ENCODE measurements around the gene SPTAN1. TPM values are rescaled to one million over a fixed set of nuclear protein-coding genes. Genes with fewer than 3 reads are reported as not detected.

The SPTAN1 gene
- total RNA-seq, 1 experiment from 2014 or later = 408 TPM

DNA sequence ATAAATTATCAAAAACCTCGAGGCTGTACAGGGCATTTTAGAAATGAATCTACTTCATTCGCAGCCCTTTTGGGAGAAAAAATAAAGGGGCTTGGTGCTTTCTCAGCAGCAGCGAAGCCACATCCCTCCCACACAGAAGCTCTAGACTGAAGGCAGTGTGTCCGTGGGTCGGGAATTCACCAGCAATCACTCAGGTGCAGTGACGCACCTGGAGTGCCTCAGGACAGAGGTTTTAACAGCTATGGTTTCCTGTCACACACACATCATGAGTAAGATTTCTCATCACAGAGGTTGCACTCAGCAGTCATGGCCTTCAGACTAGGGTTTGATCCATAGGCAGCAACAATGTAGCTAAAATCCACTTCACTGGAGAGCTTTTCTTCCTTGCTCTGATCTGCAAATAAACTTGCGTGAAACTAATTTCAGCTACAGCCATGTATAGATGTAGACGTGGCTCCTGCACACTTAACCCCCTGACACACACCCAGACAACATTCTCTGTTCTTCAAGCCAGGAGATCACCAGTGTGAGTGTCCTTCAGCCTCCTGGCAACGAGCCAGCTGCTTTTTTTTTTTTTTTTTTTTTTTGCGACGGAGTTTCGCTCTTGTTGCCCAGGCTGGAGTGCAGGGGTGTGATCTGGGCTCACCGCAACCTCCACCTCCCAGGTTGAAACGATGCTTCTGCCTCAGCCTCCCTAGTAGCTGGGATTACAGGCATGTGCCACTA is 69.5 kb downstream of the SPTAN1 start:
- DNase-seq = no peak
- H3K27me3 Mint-ChIP-seq (ENCODE audit: insufficient read depth, unreplicated experiment) = no peaks in the 10 kb centered on the region
- CTCF ChIA-PET = interaction anchor here (0.6 to 1.7 kb wide), 3 partner anchors 14 to 62 kb away, joined by 3 to 6 read pairs (median 3); no protein-coding TSS in a partner anchor
- no peak overlapping the region for H3K4me3 Mint-ChIP-seq (ENCODE audit: unreplicated experiment)
- BruUV-seq (replicated peaks) = no TSS peak
- no peaks in the 10 kb centered on the region for H3K4me1 Mint-ChIP-seq (ENCODE audit: low read depth, unreplicated experiment)
- peaks cover 97% of the 10 kb centered on the region for H3K36me3 Mint-ChIP-seq (ENCODE audit: insufficient read depth, unreplicated experiment)
- TF ChIP-seq CTCF (IDR thresholded peaks at IDR 0.05; ENCODE audit: insufficient read depth in 1 of 2, low read depth in 1 of 2, low read length in 1 of 2, severe bottlenecking in 1 of 2, unreplicated experiment in 1 of 2) = no peak
- intact Hi-C loops (cut with micrococcal nuclease; ENCODE audit: unreplicated experiment) = no loop called here
- Histone ChIP-seq H3K27me3 (replicated peaks; ENCODE audit: control insufficient read depth, insufficient read depth, low read length) (no peaks in the 10 kb centered on the region), H3K4me1 (no peaks in the 10 kb centered on the region), H3K4me3 (ENCODE audit: low read depth, low read length) (no peak overlapping the region), H3K9me3 (no peaks in the 10 kb centered on the region), H3K36me3 (ENCODE audit: control insufficient read depth, insufficient read depth, low read length) (peaks cover 14% of the 10 kb centered on the region)
- no peaks in the 10 kb centered on the region for H3K9me3 Mint-ChIP-seq (ENCODE audit: unreplicated experiment)
- POLR2A ChIA-PET = no interaction called here
- no peak overlapping the region for H3K27ac Mint-ChIP-seq (ENCODE audit: unreplicated experiment)

DNA sequence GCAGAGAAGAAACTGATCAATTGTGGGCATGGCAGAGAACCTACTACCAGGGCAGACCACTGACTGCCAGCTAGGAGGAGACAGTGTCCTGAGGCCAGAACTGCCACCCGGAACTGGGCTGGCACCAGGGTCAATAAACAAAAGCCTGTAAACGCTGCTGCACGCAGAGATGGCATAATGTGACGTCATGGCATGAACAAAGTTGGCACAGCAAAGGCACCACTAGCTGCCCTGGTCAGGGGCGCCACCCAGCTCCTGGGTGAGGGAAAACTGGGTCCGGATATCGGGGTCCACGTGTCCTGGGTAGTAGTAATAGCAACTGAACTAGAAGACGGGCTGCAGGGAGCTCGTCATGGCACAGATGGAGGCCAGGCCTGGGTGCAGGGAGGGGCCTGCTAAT is 72.2 kb downstream of the SPTAN1 start:
- Histone ChIP-seq H3K36me3 (ENCODE audit: control insufficient read depth, insufficient read depth, low read length) (peaks cover 8% of the 10 kb centered on the region), H3K9me3 (no peaks in the 10 kb centered on the region), H3K27me3 (replicated peaks; ENCODE audit: control insufficient read depth, insufficient read depth, low read length) (no peaks in the 10 kb centered on the region), H3K4me1 (no peaks in the 10 kb centered on the region), H3K4me3 (ENCODE audit: low read depth, low read length) (no peak overlapping the region)
- H3K9me3 Mint-ChIP-seq (ENCODE audit: unreplicated experiment) = no peaks in the 10 kb centered on the region
- H3K4me3 Mint-ChIP-seq (ENCODE audit: unreplicated experiment) = no peak overlapping the region
- H3K36me3 Mint-ChIP-seq (ENCODE audit: insufficient read depth, unreplicated experiment) = peaks cover 97% of the 10 kb centered on the region
- POLR2A ChIA-PET = no interaction called here
- peaks cover 13% of the 10 kb centered on the region for H3K4me1 Mint-ChIP-seq (ENCODE audit: low read depth, unreplicated experiment)
- intact Hi-C loops (cut with micrococcal nuclease; ENCODE audit: unreplicated experiment) = no loop called here
- no peaks in the 10 kb centered on the region for H3K27me3 Mint-ChIP-seq (ENCODE audit: insufficient read depth, unreplicated experiment)
- no peak for DNase-seq
- CTCF ChIA-PET = no interaction called here
- no peak overlapping the region for H3K27ac Mint-ChIP-seq (ENCODE audit: unreplicated experiment)
- BruUV-seq (replicated peaks) = no TSS peak
- no peak for TF ChIP-seq CTCF (IDR thresholded peaks at IDR 0.05; ENCODE audit: insufficient read depth in 1 of 2, low read depth in 1 of 2, low read length in 1 of 2, severe bottlenecking in 1 of 2, unreplicated experiment in 1 of 2)

- Histone ChIP-seq H3K36me3 (ENCODE audit: control insufficient read depth, insufficient read depth, low read length) (peaks cover 14% of the 10 kb centered on the region), H3K9me3 (no peaks in the 10 kb centered on the region), H3K4me3 (ENCODE audit: low read depth, low read length) (no peak overlapping the region), H3K27me3 (replicated peaks; ENCODE audit: control insufficient read depth, insufficient read depth, low read length) (no peaks in the 10 kb centered on the region), H3K4me1 (no peaks in the 10 kb centered on the region)
- no TSS peak for BruUV-seq (replicated peaks)
- ChIA-PET POLR2A (no interaction called here), CTCF (interaction anchor here (0.6 kb wide), 1 partner anchor 404 kb away, joined by 4 read pairs; no protein-coding TSS in a partner anchor)
- DNase-seq = no peak
- peaks cover 13% of the 10 kb centered on the region for H3K4me1 Mint-ChIP-seq (ENCODE audit: low read depth, unreplicated experiment)
- H3K36me3 Mint-ChIP-seq (ENCODE audit: insufficient read depth, unreplicated experiment) = peaks cover 98% of the 10 kb centered on the region
- H3K9me3 Mint-ChIP-seq (ENCODE audit: unreplicated experiment) = no peaks in the 10 kb centered on the region
- no peaks in the 10 kb centered on the region for H3K27me3 Mint-ChIP-seq (ENCODE audit: insufficient read depth, unreplicated experiment)
- no peak overlapping the region for H3K4me3 Mint-ChIP-seq (ENCODE audit: unreplicated experiment)
- intact Hi-C loops (cut with micrococcal nuclease; ENCODE audit: unreplicated experiment) = no loop called here
- H3K27ac Mint-ChIP-seq (ENCODE audit: unreplicated experiment) = peak overlapping the region; percentile 56
- TF ChIP-seq CTCF (IDR thresholded peaks at IDR 0.05; ENCODE audit: insufficient read depth in 1 of 2, low read depth in 1 of 2, low read length in 1 of 2, severe bottlenecking in 1 of 2, unreplicated experiment in 1 of 2) = no peak
Measured at GRCh38 chr9:128625391-128626146, 73.2 kb downstream of the SPTAN1 start.
